ENCODE results near the gene SDC1. TPM values are rescaled to one million over a fixed set of nuclear protein-coding genes. Genes with fewer than 3 reads are reported as not detected.

Gene SDC1
- total and polyA plus RNA-seq, 2 of the 8 experiments (the other 6 are each of a cell fraction or from before 2014, with no cell fraction given), result 45.3 to 73.3 TPM

DNA sequence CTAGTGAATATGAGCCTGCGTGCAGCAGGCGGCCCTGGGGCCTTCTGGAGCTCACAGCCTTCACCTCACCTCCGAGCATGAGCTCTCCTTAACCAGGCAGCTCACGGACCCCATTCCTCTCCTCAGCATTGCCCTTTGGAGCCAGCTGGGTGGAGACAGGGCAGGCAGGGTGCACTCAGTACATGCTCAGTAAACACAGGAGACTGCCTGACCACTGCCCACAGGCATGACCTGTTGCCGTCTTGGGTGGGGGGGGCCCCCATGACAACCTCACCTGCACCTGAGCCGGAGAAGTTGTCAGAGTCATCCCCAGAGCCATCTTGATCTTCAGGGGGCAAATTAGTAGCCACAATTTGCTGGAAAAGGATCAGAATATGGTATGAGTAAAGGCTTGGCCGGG, 19.9 kb downstream of the SDC1 start:
- no peak for FAIRE-seq
- WGBS, 2 experiments (ENCODE audit: extremely low coverage in 1 of 2, insufficient coverage in 1 of 2, insufficient read length in 1 of 2, insufficient replicate concordance in 2 of 2, low coverage in 1 of 2, low lambda C conversion rate in 2 of 2, missing lambda C conversion rate in 1 of 2), result 93% methylated on average over 7 of the region's 7 CpGs; no CpG with 5 or more reads in 1 of the 2 experiments
- Histone ChIP-seq H3K9me3 (ENCODE audit: insufficient read depth in 2 of 2, low read depth in 1 of 2, low read length in 1 of 2) (no peaks in the 10 kb centered on the region; a peak in 1 of 4 replicates), H2BK15ac (ENCODE audit: low read length) (no peak overlapping the region), H3K79me1 (ENCODE audit: low read depth, low read length) (no peaks in the 10 kb centered on the region; the same call in 1 of the 2 replicates), H3K4me1 (replicated peaks in 1 of 4; ENCODE audit: control insufficient read depth in 3 of 4, insufficient read depth in 4 of 4, low read length in 3 of 4) (no peaks in the 10 kb centered on the region), H3K36me3 (ENCODE audit: control insufficient read depth in 2 of 4, insufficient read depth in 4 of 4, low read length in 3 of 4) (peaks cover 4 to 47% (median 26%) of the 10 kb centered on the region in 4 experiments; a peak in 6 of 8 replicates), H3K4ac (replicated peaks; ENCODE audit: insufficient read length, low read depth, low read length) (no peak overlapping the region), H4K5ac (ENCODE audit: insufficient read length, low read depth, low read length) (no peak overlapping the region), H3K18ac (ENCODE audit: extremely low read depth, low read length) (no peak overlapping the region), H2BK5ac (ENCODE audit: low read depth, low read length) (no peak overlapping the region), H2AK5ac (ENCODE audit: low read depth, low read length) (no peak overlapping the region), H2AFZ (ENCODE audit: low read length) (no peak overlapping the region), H2BK20ac (ENCODE audit: low read length) (no peak overlapping the region), H3K9ac (replicated peaks in 1 of 4; ENCODE audit: extremely low read depth in 1 of 4, low read depth in 3 of 4, low read length in 3 of 4) (no peak overlapping the region; a peak in 1 of 7 replicates), H3K27me3 (replicated peaks in 1 of 4; ENCODE audit: control insufficient read depth in 3 of 4, extremely low read depth in 1 of 4, insufficient read depth in 3 of 4, low read length in 3 of 4) (no peaks in the 10 kb centered on the region), H4K91ac (replicated peaks; ENCODE audit: insufficient read length, low read length) (no peak overlapping the region), H3K23me2 (ENCODE audit: low read depth, low read length) (no peaks in the 10 kb centered on the region), H3K14ac (ENCODE audit: insufficient read length) (no peak overlapping the region), H3K27ac (ENCODE audit: low read depth, low read length) (no peak overlapping the region), H3K4me2 (ENCODE audit: insufficient read depth in 1 of 2, low read depth in 2 of 2, low read length in 2 of 2) (no peak overlapping the region), H3K23ac (ENCODE audit: insufficient read length) (no peak overlapping the region), H4K20me1 (replicated peaks in 1 of 2; ENCODE audit: control insufficient read depth in 1 of 2, insufficient read depth in 2 of 2, low read length in 2 of 2) (peaks cover 4 to 10% of the 10 kb centered on the region in 2 experiments), H3K4me3 (ENCODE audit: extremely low read depth in 1 of 4, insufficient read depth in 2 of 4, low read depth in 3 of 4, low read length in 4 of 4) (no peak overlapping the region), H4K8ac (ENCODE audit: extremely low read depth, insufficient read depth, low read length) (no peak overlapping the region), H2BK120ac (replicated peaks; ENCODE audit: low read depth, low read length) (no peak overlapping the region), H3K56ac (replicated peaks; ENCODE audit: insufficient read length, low read depth, low read length) (no peak overlapping the region), H2BK12ac (ENCODE audit: low read depth, low read length) (no peak overlapping the region), H3K79me2 (ENCODE audit: control insufficient read depth in 1 of 2, insufficient read depth in 2 of 2, low read length in 2 of 2) (peaks cover 0 to 33% of the 10 kb centered on the region in 2 experiments; a peak in 2 of 4 replicates)
- ChIA-PET CTCF (ENCODE audit: partially characterized antibody) (interaction anchor here (0.7 to 10.6 kb wide), 12 partner anchors 14 to 110 kb away, joined by 3 to 104 read pairs (median 4); partner anchors contain the start of gene SDC1), POLR2A (ENCODE audit: partially characterized antibody) (interaction anchor here (0.7 to 1.9 kb wide), 5 partner anchors 15 to 154 kb away, joined by 3 to 4 read pairs (median 3); partner anchors contain the start of genes LAPTM4A and SDC1)
- DNase-seq (ENCODE audit: low read depth in 1 of 2, low spot score in 2 of 2), result no peak
- TF ChIP-seq NRF1 (IDR thresholded peaks at IDR 0.05; ENCODE audit: low read depth, low read length), result no peak
- no peak for TF ChIP-seq CBX5 (IDR thresholded peaks at IDR 0.05; ENCODE audit: low read depth, low read length)
- no peak for TF ChIP-seq FOSL1 (IDR thresholded peaks at IDR 0.05; ENCODE audit: insufficient read depth, low read depth, low read length)
- no peak for TF ChIP-seq CEBPB (IDR thresholded peaks at IDR 0.05; ENCODE audit: low read depth, low read length)
- no peak for TF ChIP-seq MAX (IDR thresholded peaks at IDR 0.05)
- no peak for TF ChIP-seq TAF7 (optimal IDR thresholded peaks at IDR 0.05; ENCODE audit: borderline replicate concordance, low read depth, low read length)
- TF ChIP-seq USF2 (IDR thresholded peaks at IDR 0.05; ENCODE audit: low read length), result no peak
- TF ChIP-seq GABPA (IDR thresholded peaks at IDR 0.05; ENCODE audit: borderline replicate concordance, insufficient read depth, low read length), result no peak
- no peak for TF ChIP-seq RXRA (IDR thresholded peaks at IDR 0.05; ENCODE audit: insufficient read depth, low read depth, low read length)
- no peak for TF ChIP-seq KDM5A (IDR thresholded peaks at IDR 0.05; ENCODE audit: low read length)
- TF ChIP-seq KDM1A (IDR thresholded peaks at IDR 0.05; ENCODE audit: borderline replicate concordance, low read length), result no peak
- TF ChIP-seq TAF1 (IDR thresholded peaks at IDR 0.05; ENCODE audit: low read depth, low read length), result no peak
